ENCODE measurements around the gene CTNNBIP1. TPM values are rescaled to one million over a fixed set of nuclear protein-coding genes. Genes with fewer than 3 reads are reported as not detected.
"Not testable (repeated sequence)": the region's sequence is repeated elsewhere in the genome, so short reads cannot be mapped to it uniquely, and the experiment has no call there.

Gene CTNNBIP1
- total RNA-seq, 1 donor from 2014 or later, result 40.1 TPM

DNA sequence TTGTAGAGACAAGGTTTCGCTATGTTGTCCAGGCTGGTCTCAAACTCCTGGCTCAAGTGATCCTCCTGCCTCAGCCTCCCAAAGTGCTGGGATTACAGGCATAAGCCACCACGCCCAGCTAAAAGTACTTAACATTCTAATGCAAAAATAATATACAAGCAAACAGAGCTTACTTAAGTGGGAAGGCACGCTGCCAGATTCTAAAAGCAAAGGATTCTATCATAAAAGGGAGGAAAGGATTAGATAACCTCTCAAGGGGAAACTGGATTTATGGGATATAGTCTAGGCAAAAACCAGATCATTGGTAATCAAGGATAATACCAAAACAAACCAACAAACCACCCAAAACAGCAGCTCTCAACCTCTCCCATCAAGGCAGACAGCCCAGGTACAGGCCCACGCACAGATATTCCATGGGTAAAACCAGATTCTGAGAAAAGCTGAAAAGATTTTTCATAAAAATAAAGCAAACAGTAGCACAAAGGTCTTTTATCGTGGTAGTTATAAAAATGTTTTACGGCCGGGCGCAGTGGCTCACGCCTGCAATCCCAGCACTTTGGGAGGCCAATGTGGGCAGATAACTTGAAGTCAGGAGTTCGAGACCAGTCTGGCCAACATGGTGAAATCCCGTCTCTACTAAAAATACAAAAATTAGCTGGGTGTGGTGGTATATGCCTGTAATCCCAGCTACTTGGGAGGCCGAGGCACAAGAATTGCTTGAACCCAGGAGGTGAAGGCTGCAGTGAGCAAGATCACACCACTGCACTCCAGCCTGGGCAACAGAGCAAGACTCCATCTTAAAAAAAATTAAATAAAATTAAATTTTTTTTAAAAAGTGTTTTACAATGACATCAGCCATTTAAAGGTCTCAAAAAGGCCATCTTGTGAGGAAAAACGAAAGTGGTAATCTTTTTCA, 106.8 kb downstream of the CTNNBIP1 start:
- DNase-seq, result not testable (repeated sequence)

GRCh38 chr1:9801909-9802308, 108.2 kb downstream of the CTNNBIP1 start:
- DNase-seq, result no peak

Other genes starting within 250 kb of the CTNNBIP1 start
- 129 TPM for gene CLSTN1, start 86.3 kb downstream of the CTNNBIP1 start, total RNA-seq
- gene LZIC, start 33.1 kb upstream of the CTNNBIP1 start, total RNA-seq, result 90.5 TPM
- 6.1 TPM for gene NMNAT1, start 33.2 kb upstream of the CTNNBIP1 start, total RNA-seq
- gene RBP7, start 87.0 kb upstream of the CTNNBIP1 start, total RNA-seq, result not detected
- 35.4 TPM for gene UBE4B, start 122.7 kb upstream of the CTNNBIP1 start, total RNA-seq